PFSK-1 (cell line): Measurements from ENCODE around the gene TCF3.

Source experiments
- FOXP2 ChIP-seq: optimal IDR thresholded peaks from 2 replicates; pipeline ENCODE3; 2011; ENCODE audit warnings: borderline replicate concordance, control low read depth, inconsistent platforms; ENCODE audit not compliant: insufficient read depth; ENCODE audit errors: extremely low read length, extremely low read depth
- POLR2AphosphoS5 ChIP-seq: IDR thresholded peaks from 2 replicates; pipeline ENCODE4 v1.6.1; 2012; ENCODE audit warnings: low read depth, mild to moderate bottlenecking, control low read depth, low read length, moderate library complexity
- SIN3A ChIP-seq: IDR thresholded peaks from 2 replicates; pipeline ENCODE4 v1.6.1; 2012; ENCODE audit warnings: mild to moderate bottlenecking, low read length, moderate library complexity, borderline replicate concordance; ENCODE audit not compliant: insufficient read depth
- TAF1 ChIP-seq: IDR thresholded peaks from 2 replicates; pipeline ENCODE4 v1.6.1; 2012; ENCODE audit warnings: low read length, control low read depth, borderline replicate concordance; ENCODE audit not compliant: insufficient read depth
- TF ChIP-seq, protein P1 (sequence below), 2 experiments: IDR thresholded peaks; 2 replicates each; pipeline versions ENCODE4 v1.6.1 to v1.8.0; 2011 to 2012; ENCODE audit warnings: low read depth in 2 of 2, low read length in 2 of 2, control low read depth in 1 of 2, inconsistent platforms in 1 of 2, mild to moderate bottlenecking in 1 of 2, moderate library complexity in 1 of 2; ENCODE audit not compliant: insufficient read depth in 1 of 2

DNA sequence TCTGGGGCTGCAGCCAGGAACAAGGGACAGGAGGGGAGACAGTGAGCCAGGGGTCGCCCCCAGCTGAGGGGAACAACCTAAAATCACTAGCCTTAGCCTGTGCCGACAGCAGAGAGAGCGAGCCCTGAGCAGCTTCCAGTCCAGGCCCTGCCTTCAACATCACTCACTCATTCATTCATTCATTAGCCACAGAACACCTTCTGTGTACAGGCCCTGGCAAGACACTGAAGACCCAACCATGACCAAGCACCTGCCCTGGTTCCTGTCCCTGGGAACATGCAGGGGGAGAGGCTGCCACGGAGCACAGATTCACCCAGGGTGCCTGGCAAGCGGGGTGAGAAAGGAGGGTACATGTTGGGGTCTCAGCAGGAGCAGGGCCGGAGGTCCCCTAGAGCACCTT lies 89.2 kb downstream of the TCF3 start:
- TF ChIP-seq, protein P1, sequence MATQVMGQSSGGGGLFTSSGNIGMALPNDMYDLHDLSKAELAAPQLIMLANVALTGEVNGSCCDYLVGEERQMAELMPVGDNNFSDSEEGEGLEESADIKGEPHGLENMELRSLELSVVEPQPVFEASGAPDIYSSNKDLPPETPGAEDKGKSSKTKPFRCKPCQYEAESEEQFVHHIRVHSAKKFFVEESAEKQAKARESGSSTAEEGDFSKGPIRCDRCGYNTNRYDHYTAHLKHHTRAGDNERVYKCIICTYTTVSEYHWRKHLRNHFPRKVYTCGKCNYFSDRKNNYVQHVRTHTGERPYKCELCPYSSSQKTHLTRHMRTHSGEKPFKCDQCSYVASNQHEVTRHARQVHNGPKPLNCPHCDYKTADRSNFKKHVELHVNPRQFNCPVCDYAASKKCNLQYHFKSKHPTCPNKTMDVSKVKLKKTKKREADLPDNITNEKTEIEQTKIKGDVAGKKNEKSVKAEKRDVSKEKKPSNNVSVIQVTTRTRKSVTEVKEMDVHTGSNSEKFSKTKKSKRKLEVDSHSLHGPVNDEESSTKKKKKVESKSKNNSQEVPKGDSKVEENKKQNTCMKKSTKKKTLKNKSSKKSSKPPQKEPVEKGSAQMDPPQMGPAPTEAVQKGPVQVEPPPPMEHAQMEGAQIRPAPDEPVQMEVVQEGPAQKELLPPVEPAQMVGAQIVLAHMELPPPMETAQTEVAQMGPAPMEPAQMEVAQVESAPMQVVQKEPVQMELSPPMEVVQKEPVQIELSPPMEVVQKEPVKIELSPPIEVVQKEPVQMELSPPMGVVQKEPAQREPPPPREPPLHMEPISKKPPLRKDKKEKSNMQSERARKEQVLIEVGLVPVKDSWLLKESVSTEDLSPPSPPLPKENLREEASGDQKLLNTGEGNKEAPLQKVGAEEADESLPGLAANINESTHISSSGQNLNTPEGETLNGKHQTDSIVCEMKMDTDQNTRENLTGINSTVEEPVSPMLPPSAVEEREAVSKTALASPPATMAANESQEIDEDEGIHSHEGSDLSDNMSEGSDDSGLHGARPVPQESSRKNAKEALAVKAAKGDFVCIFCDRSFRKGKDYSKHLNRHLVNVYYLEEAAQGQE (IDR thresholded peaks at IDR 0.05; ENCODE audit: insufficient read depth in 1 of 2, low read depth in 2 of 2, low read length in 2 of 2), result no peak
- TF ChIP-seq POLR2AphosphoS5, result no peak
- TF ChIP-seq SIN3A, result no peak
- no peak for TF ChIP-seq TAF1
- no peak for TF ChIP-seq FOXP2
